HCT116 (cell line): Measurements from ENCODE around the gene FLT3LG. TPM values are rescaled to one million over a fixed set of nuclear protein-coding genes. Genes with fewer than 3 reads are reported as not detected.
"Not testable (repeated sequence)": the region's sequence is repeated elsewhere in the genome, so short reads cannot be mapped to it uniquely, and the experiment has no call there.

Source experiments
- ATAC-seq: fragments of 200-7000 bp; cut with Tn5 transposase; 2 replicates; pipeline ENCODE4 v1.9.1; 2020; ENCODE audit warnings: mild to moderate bottlenecking, moderate library complexity
- BruUV-seq: library from RNA; stranded (reverse); fragments of 400-500 nt; replicated peaks from 2 replicates; lab custom pipeline; 2021; lab: Mats Ljungman, UMichigan
- CTCF ChIA-PET: fragments of 300-600 bp; sonication (Branson Sonifier 250); formaldehyde crosslinking; loops from one replicate; lab custom pipeline; 2021; ENCODE audit warnings: antibody characterized with exemption; lab: Charles Lee
- POLR2A ChIA-PET: fragments of 300-600, 350-600 bp; sonication (Branson Sonifier 250); formaldehyde crosslinking; loops from one replicate; lab custom pipeline; 2021; ENCODE audit warnings: antibody characterized with exemption; lab: Charles Lee
- RAD21 ChIA-PET, 2 experiments: fragments of 300-600 bp; sonication (Branson Sonifier 250); formaldehyde crosslinking; loops; one replicate each; lab custom pipeline; 2023; ENCODE audit warnings: low total read pairs in 2 of 2; ENCODE audit not compliant: uncharacterized antibody in 2 of 2, unreplicated experiment in 2 of 2, low non-redundant PET in 1 of 2; lab: Charles Lee
- DNase-seq: peaks from one replicate; pipeline ENCODE4 v3.0.0-alpha.2; 2010; ENCODE audit warnings: low read depth, low spot score
- H2AFZ ChIP-seq: fragments of 200-600 bp; shearing (Covaris generic), sonication (generic); 2 replicates; pipeline ENCODE4 v1.6.1; 2017; ENCODE audit warnings: low read depth, mixed run types, mixed read lengths, antibody characterized with exemption, low read length; ENCODE audit not compliant: poor library complexity, severe bottlenecking
- H3K27ac ChIP-seq: 2 replicates; pipeline ENCODE4 v1.5.1; 2012; ENCODE audit warnings: low read depth, low read length
- H3K27me3 ChIP-seq: fragments of 200-600 bp; sonication (generic); 2 replicates; pipeline ENCODE4 v1.6.1; 2016; ENCODE audit warnings: mixed run types, low read length, mixed read lengths; ENCODE audit not compliant: insufficient read depth
- H3K36me3 ChIP-seq, 2 experiments: fragments of 200-500 bp in 1 of 2; fragments of 200-600 bp in 1 of 2; sonication (Bioruptor generic) in 1 of 2; sonication (generic) in 1 of 2; 2 replicates each; pipeline versions ENCODE4 v1.5.1 to v1.6.1; 2014 to 2016; ENCODE audit warnings: low read length in 2 of 2, inconsistent platforms in 1 of 2, mixed read lengths in 1 of 2, mixed run types in 1 of 2; ENCODE audit not compliant: insufficient read depth in 2 of 2, control insufficient read depth in 1 of 2
- H3K4me1 ChIP-seq, 2 experiments: fragments of 200-600 bp in 1 of 2; sonication (generic) in 1 of 2; 2 replicates each; pipeline versions ENCODE4 v1.5.1 to v1.6.1; 2012 to 2017; ENCODE audit warnings: low read length in 2 of 2, inconsistent platforms in 1 of 2, mild to moderate bottlenecking in 1 of 2, mixed read lengths in 1 of 2, mixed run types in 1 of 2, moderate library complexity in 1 of 2; ENCODE audit not compliant: insufficient read depth in 2 of 2, control insufficient read depth in 1 of 2
- H3K4me2 ChIP-seq: fragments of 200-600 bp; sonication (generic); 2 replicates; pipeline ENCODE4 v1.6.1; 2017; ENCODE audit warnings: mixed run types, low read length, mixed read lengths
- H3K4me3 ChIP-seq, 2 experiments: fragments of 200-600 bp in 1 of 2; sonication (generic) in 1 of 2; replicated peaks in 1 of 2; 2 replicates each; pipeline ENCODE4 v1.5.1; 2011 to 2016; ENCODE audit warnings: low read length in 2 of 2, control low read depth in 1 of 2, low read depth in 1 of 2, mild to moderate bottlenecking in 1 of 2, mixed read lengths in 1 of 2, mixed run types in 1 of 2
- H3K79me2 ChIP-seq: fragments of 200-600 bp; sonication (generic); 2 replicates; pipeline ENCODE4 v1.6.1; 2017; ENCODE audit warnings: mild to moderate bottlenecking, mixed run types, low read length, moderate library complexity, mixed read lengths; ENCODE audit not compliant: insufficient read depth
- H3K9ac ChIP-seq: fragments of 200-600 bp; sonication (generic); 2 replicates; pipeline ENCODE4 v1.6.1; 2016; ENCODE audit warnings: low read length, mixed read lengths
- H3K9me2 ChIP-seq: fragments of 200-600 bp; sonication (generic), shearing (Covaris generic); 2 replicates; pipeline ENCODE4 v1.6.1; 2017; ENCODE audit warnings: mixed run types, mild to moderate bottlenecking, moderate library complexity; ENCODE audit not compliant: insufficient read depth
- H3K9me3 ChIP-seq, 2 experiments: fragments of 200-500 bp in 1 of 2; fragments of 200-600 bp in 1 of 2; sonication (Bioruptor generic) in 1 of 2; sonication (generic) in 1 of 2; 2 replicates each; pipeline ENCODE4 v1.6.1; 2014 to 2017; ENCODE audit warnings: low read length in 2 of 2, mixed read lengths in 2 of 2, inconsistent platforms in 1 of 2, low read depth in 1 of 2, mild to moderate bottlenecking in 1 of 2, mixed run types in 1 of 2, moderate library complexity in 1 of 2; ENCODE audit not compliant: control insufficient read depth in 1 of 2, insufficient read depth in 1 of 2
- H4K20me1 ChIP-seq: fragments of 200-600 bp; sonication (generic), shearing (Covaris generic); 2 replicates; pipeline ENCODE4 v1.6.1; 2017; ENCODE audit warnings: mixed run types, mild to moderate bottlenecking, moderate library complexity; ENCODE audit not compliant: insufficient read depth
- CBX3 ChIP-seq: IDR thresholded peaks from 2 replicates; pipeline ENCODE4 v1.6.1; 2012; ENCODE audit warnings: low read depth
- CEBPB ChIP-seq: IDR thresholded peaks from 2 replicates; pipeline ENCODE4 v1.6.1; 2012; ENCODE audit warnings: low read depth
- EGR1 ChIP-seq: IDR thresholded peaks from 2 replicates; pipeline ENCODE4 v1.6.1; 2012; ENCODE audit warnings: low read depth
- ELF1 ChIP-seq: IDR thresholded peaks from 2 replicates; pipeline ENCODE4 v1.6.1; 2012; ENCODE audit warnings: low read depth, borderline replicate concordance
- EZH2 ChIP-seq: fragments of 200-600 bp; sonication (generic); IDR thresholded peaks from 2 replicates; pipeline ENCODE4 v1.6.1; 2017; ENCODE audit warnings: antibody characterized with exemption, mixed run types
- RAD21 ChIP-seq: IDR thresholded peaks from 2 replicates; pipeline ENCODE4 v1.6.1; 2012; ENCODE audit warnings: low read depth, mild to moderate bottlenecking
- SRF ChIP-seq: IDR thresholded peaks from 2 replicates; pipeline ENCODE4 v1.6.1; 2012; ENCODE audit warnings: low read depth
- TCF7L2 ChIP-seq: IDR thresholded peaks from 2 replicates; pipeline ENCODE4 v1.7.0; 2011; ENCODE audit warnings: borderline replicate concordance, inconsistent platforms; ENCODE audit not compliant: insufficient read depth, insufficient read length; ENCODE audit errors: extremely low read depth
- YY1 ChIP-seq: IDR thresholded peaks from 2 replicates; pipeline ENCODE4 v1.6.1; 2011; ENCODE audit warnings: low read length, low read depth, moderate library complexity, mild to moderate bottlenecking; ENCODE audit not compliant: insufficient replicate concordance; ENCODE audit errors: extremely low read depth
- ZNF274 ChIP-seq: fragments of 200-500 bp; sonication (Bioruptor generic); IDR thresholded peaks from 2 replicates; pipeline ENCODE4 v1.6.1; 2014; ENCODE audit warnings: mild to moderate bottlenecking, low read depth, low read length, inconsistent platforms
- intact Hi-C: fragments of 100-400 bp; cut with micrococcal nuclease; formaldehyde crosslinking; loops from 2 replicates; pipeline ENCODE4 v1.10.0; 2022
- total RNA-seq: library from RNA; stranded (reverse); gene quantifications from one replicate; pipeline ENCODE4 v1.2.1, GENCODE V29; 2021; ENCODE audit not compliant: unreplicated experiment
- TF ChIP-seq, protein P1 (sequence below): IDR thresholded peaks from 2 replicates; pipeline ENCODE4 v1.6.1; 2012
- TF ChIP-seq, protein P2 (sequence below): IDR thresholded peaks from 2 replicates; pipeline ENCODE4 v1.6.1; 2012

FLT3LG gene
- total RNA-seq, 1 experiment from 2014 or later, result 3.8 TPM

DNA sequence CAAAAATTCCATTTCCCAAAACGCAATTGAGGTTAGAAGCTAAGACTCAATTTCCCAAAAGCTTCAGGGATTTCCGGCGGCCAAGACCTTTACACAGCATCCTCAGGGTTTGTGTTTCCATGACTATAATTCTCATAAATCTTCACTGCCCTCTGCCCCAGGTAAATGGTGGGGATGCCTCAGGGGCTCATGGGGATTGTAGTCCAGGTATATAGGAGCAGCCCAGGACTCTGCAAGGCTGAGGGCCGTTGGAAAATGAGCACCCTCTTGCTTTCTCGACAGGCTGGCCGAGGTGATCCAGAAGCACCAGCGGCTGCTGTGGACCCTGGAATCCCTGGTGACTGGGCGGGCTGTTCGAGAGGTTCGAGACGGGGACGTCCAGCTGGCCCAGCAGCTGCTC is 14.6 kb upstream of the FLT3LG start:
- Histone ChIP-seq H3K27ac (no peak overlapping the region), H3K9ac (no peak overlapping the region), H3K4me2 (no peak overlapping the region), H3K36me3 (no peaks in the 10 kb centered on the region), H3K4me3 (no peak overlapping the region), H3K27me3 (no peaks in the 10 kb centered on the region), H3K9me3 (no peaks in the 10 kb centered on the region), H4K20me1 (no peaks in the 10 kb centered on the region), H3K79me2 (peaks cover 11% of the 10 kb centered on the region)
- CTCF ChIA-PET, result no interaction called here
- RAD21 ChIA-PET, result no interaction called here
- ATAC-seq (peak; percentile 56), DNase-seq (no peak)
- POLR2A ChIA-PET, result no interaction called here
- intact Hi-C loops, result no loop called here
- no peak for TF ChIP-seq RAD21
- no peak for TF ChIP-seq ELF1
- TF ChIP-seq CBX3, result no peak
- TF ChIP-seq SRF, result no peak
- TF ChIP-seq, all 23 proteins: peak for 0
- no peak overlapping the region for H2AFZ ChIP-seq
- BruUV-seq, result no TSS peak
- H3K4me1 ChIP-seq, result peaks cover 2 to 3% of the 10 kb centered on the region in 2 experiments; a peak in 2 of 4 replicates
- H3K9me2 ChIP-seq, result no peaks in the 10 kb centered on the region

DNA sequence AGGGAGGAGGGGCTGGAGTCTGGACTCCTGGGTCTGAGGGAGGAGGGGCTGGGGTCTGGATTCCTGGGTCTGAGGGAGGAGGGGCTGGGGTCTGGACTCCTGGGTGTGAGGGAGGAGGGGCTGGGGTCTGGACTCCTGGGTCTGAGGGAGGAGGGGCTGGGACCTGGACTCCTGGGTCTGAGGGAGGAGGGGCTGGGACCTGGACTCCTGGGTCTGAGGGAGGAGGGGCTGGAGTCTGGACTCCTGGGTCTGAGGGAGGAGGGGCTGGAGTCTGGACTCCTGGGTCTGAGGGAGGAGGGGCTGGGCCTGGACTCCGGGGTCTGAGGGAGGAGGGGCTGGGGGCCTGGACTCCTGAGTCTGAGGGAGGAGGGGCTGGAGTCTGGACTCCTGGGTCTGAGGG is 12.9 kb upstream of the FLT3LG start:
- intact Hi-C loops, BruUV-seq: not testable (repeated sequence)

DNA sequence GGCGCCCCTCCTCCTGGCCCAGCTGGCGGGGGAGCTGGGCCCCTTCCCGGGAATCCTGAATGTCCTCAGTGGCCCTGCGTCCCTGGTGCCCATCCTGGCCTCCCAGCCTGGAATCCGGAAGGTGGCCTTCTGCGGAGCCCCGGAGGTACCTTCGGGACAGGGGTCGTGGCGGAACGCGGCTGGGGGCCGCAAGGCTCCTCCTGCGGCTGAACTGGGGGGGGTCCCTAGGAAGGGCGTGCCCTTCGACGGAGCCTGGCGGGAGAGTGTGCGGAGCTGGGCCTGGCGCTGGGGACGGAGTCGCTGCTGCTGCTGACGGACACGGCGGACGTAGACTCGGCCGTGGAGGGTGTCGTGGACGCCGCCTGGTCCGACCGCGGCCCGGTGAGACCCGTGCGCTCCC is 12.4 kb upstream of the FLT3LG start:
- DNase-seq, result no peak
- ChIA-PET RAD21 (no interaction called here), CTCF (no interaction called here), POLR2A (no interaction called here)
- no peak for ATAC-seq
- Histone ChIP-seq H3K27ac (no peak overlapping the region), H3K36me3 (no peaks in the 10 kb centered on the region), H3K4me3 (no peak overlapping the region), H3K79me2 (no peaks in the 10 kb centered on the region), H3K9me2 (no peaks in the 10 kb centered on the region), H4K20me1 (no peaks in the 10 kb centered on the region), H3K9me3 (no peaks in the 10 kb centered on the region), H3K4me2 (no peak overlapping the region), H3K27me3 (no peaks in the 10 kb centered on the region), H3K4me1 (no peaks in the 10 kb centered on the region), H2AFZ (no peak overlapping the region), H3K9ac (no peak overlapping the region)
- BruUV-seq, result no TSS peak
- intact Hi-C loops, result no loop called here
- TF ChIP-seq ZNF274, result no peak
- no peak for TF ChIP-seq YY1
- TF ChIP-seq EZH2, result no peak
- TF ChIP-seq CEBPB, result no peak
- TF ChIP-seq, protein P1, sequence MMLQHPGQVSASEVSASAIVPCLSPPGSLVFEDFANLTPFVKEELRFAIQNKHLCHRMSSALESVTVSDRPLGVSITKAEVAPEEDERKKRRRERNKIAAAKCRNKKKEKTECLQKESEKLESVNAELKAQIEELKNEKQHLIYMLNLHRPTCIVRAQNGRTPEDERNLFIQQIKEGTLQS, result no peak
- TF ChIP-seq ELF1, result no peak
- TF ChIP-seq TCF7L2, result no peak
- TF ChIP-seq RAD21, result no peak
- TF ChIP-seq CBX3, result no peak
- TF ChIP-seq SRF, result no peak
- TF ChIP-seq EGR1, result no peak
- TF ChIP-seq, protein P2, sequence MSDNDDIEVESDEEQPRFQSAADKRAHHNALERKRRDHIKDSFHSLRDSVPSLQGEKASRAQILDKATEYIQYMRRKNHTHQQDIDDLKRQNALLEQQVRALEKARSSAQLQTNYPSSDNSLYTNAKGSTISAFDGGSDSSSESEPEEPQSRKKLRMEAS, result no peak

More for the DNA sequence above, 12.9 kb upstream of the FLT3LG start:
- RAD21 ChIA-PET, DNase-seq, H3K9me2 ChIP-seq, H3K4me1 ChIP-seq, H3K9me3 ChIP-seq, H3K36me3 ChIP-seq, H3K4me3 ChIP-seq, CTCF ChIA-PET, H3K9ac ChIP-seq, H3K27ac ChIP-seq, ATAC-seq, H3K79me2 ChIP-seq, POLR2A ChIA-PET, H4K20me1 ChIP-seq, H3K27me3 ChIP-seq, H2AFZ ChIP-seq, H3K4me2 ChIP-seq: not testable (repeated sequence)
